ENCODE results near the gene MYADM. TPM values are rescaled to one million over a fixed set of nuclear protein-coding genes. Genes with fewer than 3 reads are reported as not detected.
A peak's percentile ranks its signal among the peaks of the same experiment; 100 is the strongest.

The MYADM gene
- total RNA-seq, 1 donor = 51.9 TPM

DNA sequence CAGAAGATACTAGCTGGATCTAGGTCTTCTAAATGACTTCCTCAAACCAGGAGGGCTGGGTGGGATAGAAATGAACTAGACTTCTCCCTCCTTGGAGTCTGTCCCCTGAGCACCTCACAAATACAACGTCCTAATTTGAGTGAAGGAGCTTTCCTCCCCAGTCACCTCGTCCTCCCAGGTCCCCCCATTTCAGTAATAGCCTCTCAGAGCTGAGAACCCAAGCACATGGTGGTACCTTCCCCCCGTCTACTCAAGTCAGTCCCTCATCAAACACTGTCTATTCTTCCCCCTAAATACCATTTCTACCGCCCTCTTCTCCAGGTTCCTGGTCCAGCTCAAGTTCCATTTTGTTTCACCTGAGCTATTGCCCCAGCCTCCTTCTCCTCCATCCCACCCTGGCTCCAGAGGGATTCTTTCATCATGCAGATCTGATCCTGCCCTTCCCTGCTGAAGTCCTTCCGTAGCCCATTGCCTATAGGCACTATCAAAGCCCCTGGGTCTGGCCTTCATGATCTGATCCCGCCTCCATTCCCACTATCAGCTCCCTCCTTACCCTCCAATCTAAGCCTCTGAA is 9.1 kb downstream of the MYADM start:
- H3K4me1 ChIP-seq (ENCODE audit: insufficient read depth, low read length) = peaks cover 90% of the 10 kb centered on the region
- H3K4me3 ChIP-seq (ENCODE audit: low read length) = no peak overlapping the region
- no peaks in the 10 kb centered on the region for H3K9me3 ChIP-seq (ENCODE audit: low read depth, low read length)
- peaks cover 22% of the 10 kb centered on the region for H3K27me3 ChIP-seq (ENCODE audit: insufficient read depth, low read length)

DNA sequence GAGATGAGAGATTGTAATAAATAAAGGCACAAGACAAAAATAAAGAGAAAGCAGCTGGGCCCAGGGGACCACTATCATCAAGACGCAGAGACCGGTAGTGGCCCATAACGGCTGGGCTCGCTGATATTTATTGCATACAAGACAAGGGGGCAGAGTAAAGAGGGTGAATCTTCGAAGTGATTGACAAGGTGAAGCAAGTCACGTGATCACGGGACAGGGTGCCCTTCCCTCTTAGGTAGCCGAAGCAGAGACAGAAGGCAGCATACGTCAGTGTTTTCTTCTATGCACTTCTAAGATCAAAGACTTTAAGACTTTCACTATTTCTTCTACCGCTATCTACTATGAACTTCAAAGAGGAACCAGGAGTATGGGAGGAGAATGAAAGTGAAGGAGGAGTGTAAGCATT is 9.7 kb downstream of the MYADM start:
- H3K27me3 ChIP-seq (ENCODE audit: insufficient read depth, low read length) = peaks cover 27% of the 10 kb centered on the region
- H3K4me3 ChIP-seq (ENCODE audit: low read length) = no peak overlapping the region
- peaks cover 90% of the 10 kb centered on the region for H3K4me1 ChIP-seq (ENCODE audit: insufficient read depth, low read length)
- no peaks in the 10 kb centered on the region for H3K9me3 ChIP-seq (ENCODE audit: low read depth, low read length)

DNA sequence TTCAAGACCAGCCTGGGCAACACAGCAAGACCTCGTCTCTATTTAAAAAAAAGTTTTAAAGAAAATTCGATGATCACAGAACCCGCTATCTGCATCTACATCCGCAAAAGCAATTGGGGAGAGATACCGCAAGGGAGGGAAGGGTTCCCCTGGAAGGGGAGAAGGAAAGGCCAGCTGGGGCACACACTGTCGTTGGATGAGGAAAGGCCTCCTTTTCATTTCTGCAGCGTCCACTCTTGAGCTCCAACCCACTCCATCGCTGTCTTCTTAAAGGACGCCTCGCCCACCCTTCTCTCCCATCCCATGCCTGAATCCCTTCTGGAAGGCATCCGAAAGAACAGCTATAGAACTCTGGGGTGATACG is 11.1 kb downstream of the MYADM start:
- Histone ChIP-seq H3K27me3 (ENCODE audit: insufficient read depth, low read length) (peaks cover 36% of the 10 kb centered on the region), H3K9me3 (ENCODE audit: low read depth, low read length) (no peaks in the 10 kb centered on the region), H3K4me1 (ENCODE audit: insufficient read depth, low read length) (peaks cover 81% of the 10 kb centered on the region), H3K4me3 (ENCODE audit: low read length) (peak overlapping the region; percentile 38)

DNA sequence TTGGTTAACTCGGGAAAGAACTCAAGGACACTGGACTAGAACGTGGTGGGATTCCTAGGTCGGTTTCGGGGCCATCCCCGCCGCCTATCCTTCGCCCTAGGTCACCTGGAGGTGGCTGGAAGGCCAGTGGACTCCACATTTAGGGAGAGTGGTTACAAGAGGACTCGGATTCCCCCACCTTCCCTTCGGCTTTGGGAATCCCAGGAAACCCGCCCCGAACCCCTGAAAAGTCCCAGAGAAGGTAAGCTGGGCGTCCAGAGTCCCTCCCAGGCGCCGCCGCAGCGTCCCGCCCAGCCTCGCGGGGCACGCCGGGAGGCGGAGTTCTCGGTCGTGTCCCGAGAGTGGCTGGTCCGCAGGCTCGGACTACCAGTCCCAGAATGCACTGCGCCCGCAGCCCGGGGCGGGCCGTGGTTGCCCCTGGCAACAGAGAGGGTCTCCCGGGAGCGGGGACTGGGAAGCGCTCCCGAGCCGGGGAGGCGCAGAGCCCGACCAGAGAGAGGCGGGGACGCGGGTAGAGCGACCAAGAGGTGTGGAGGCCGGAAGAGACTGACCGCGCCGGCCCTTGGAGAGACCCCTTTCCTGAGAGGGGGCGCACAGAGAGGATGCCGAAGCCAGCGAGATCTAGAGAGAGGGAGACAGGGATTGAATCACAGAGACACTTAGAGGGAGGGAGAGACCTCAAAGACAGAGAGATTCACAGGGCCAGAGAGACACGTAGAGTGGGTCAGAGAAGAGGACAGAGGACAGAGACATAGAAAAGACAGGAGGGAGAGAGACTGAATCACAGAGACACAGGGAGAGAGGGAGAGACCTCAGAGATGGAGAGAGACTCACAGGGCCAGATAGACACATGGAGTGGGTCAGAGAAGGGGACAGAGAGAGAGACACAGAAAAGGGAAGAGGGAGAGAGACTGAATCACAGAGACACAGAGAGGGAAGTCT is 11.7 kb downstream of the MYADM start:
- Histone ChIP-seq H3K9me3 (ENCODE audit: low read depth, low read length) (no peaks in the 10 kb centered on the region), H3K4me3 (ENCODE audit: low read length) (peak overlapping the region; percentile 38), H3K4me1 (ENCODE audit: insufficient read depth, low read length) (peaks cover 75% of the 10 kb centered on the region), H3K27me3 (ENCODE audit: insufficient read depth, low read length) (peaks cover 42% of the 10 kb centered on the region)

DNA sequence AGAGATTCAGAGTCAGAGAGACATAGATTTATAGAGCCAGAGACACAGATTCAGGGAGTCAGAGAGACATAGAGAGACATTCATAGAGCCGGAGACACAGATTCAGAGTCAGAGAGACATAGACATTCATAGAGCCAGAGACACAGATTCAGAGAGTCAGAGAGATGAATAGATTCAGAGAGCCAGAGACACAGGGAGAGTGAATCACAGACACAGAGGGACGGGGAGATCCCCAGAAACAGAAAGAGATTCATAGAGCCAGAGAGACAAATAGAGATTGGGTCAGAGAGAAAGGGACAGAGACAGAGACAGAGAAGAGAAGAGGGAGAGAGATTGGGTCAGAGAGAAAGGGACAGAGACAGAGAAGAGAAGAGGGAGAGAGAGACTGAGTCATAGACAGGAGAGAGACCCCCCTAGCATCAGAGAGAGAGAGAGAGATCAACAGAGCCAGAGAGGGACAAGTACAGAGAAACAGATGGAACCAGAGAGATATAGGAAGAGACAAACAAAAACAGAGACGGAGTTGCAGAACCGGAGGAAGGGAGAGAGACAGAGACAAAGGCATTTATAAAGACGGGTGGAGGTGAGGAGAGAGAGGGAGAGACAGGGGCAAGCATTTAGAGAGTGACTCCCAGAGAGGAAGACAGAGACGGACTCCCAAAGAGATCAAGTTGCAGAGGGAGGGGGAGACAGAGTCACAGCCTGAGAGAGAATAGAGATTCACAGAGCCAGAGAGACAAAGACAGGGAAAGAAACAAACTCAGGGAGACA is 13.2 kb downstream of the MYADM start:
- Histone ChIP-seq H3K4me1 (ENCODE audit: insufficient read depth, low read length) (peaks cover 60% of the 10 kb centered on the region), H3K9me3 (ENCODE audit: low read depth, low read length) (no peaks in the 10 kb centered on the region), H3K27me3 (ENCODE audit: insufficient read depth, low read length) (peaks cover 42% of the 10 kb centered on the region), H3K4me3 (ENCODE audit: low read length) (no peak overlapping the region)

DNA sequence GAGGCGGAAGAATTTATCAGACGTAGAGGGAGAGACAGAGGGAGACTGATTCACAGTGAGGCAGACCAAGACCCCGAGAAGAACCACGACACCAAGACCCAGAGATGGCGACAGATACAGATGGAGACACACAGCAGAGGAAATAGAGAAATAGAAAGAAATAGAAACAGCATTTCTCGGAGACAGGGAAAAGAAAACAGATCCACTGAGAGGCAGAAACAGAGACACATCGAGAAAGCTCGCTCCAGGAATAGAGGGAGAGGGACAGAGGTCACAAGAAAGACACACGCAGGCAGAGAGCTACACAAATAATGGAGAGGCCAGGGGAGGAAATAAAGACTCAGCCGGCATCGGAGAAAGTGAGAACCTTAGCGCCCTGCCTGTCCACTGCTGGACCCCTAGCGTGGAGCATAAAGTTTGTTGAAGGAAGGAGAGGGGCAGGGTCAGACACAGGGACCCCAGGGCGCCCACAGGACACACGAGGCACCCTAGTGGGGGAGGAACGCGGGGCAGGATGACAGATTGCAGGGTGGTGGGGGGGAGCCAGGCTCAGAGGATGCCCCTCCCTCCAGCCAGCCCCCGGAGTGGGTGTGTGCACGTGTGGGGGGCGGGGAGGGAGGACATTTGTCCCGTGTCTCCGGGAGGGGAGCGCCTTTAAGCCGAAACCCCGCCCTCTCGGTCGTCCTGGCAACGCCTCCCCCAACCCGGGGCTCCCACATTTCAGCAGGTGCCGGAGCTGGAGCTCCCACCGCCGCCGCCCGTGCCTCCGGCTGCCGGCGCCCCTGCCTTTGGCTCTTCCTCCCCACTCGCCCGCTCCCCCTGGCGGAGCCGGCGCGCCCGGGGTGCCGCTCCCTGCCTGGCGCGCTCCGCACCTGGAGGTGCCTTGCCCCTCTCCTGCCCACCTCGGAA is 14.1 kb downstream of the MYADM start, which contains the start of gene PRKCG:
PRKCG (plus strand) TSS at position 716 of the 909 bp plus-strand sequence. CDS start 298 bp downstream, outside the sequence.
- no peaks in the 10 kb centered on the region for H3K9me3 ChIP-seq (ENCODE audit: low read depth, low read length)
- peaks cover 52% of the 10 kb centered on the region for H3K4me1 ChIP-seq (ENCODE audit: insufficient read depth, low read length)
- peak within 1 kb of the TSS; percentile 3 for H3K4me3 ChIP-seq (ENCODE audit: low read length)
- H3K27me3 ChIP-seq (ENCODE audit: insufficient read depth, low read length) = peaks cover 45% of the 10 kb centered on the region

DNA sequence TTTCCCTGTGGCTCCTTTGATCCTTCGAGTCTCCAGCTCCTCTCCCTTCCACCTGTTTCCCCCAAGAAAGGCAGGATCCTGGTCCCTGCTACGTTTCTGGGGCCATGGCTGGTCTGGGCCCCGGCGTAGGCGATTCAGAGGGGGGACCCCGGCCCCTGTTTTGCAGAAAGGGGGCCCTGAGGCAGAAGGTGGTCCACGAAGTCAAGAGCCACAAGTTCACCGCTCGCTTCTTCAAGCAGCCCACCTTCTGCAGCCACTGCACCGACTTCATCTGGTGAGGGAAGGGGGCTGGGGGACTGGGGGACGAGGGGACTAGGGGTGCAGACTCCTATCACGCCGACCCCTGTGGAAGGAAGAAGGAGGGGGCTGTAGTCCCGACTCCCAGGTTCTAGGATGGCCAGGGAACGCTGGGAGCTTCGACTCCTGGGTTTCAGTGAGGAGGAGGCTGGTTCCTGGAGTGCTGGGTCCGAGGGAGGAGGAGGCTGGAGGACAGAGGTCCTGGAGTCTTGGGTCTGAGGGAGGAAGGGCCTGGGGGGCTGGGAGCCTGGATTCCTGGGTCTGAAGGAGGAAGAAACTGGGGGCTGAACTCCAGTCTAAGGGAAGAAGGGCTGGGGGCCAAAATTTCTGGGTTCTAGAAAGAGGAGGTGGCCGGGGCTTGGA is 14.8 kb downstream of the MYADM start:
- H3K27me3 ChIP-seq (ENCODE audit: insufficient read depth, low read length) = peaks cover 45% of the 10 kb centered on the region
- H3K4me3 ChIP-seq (ENCODE audit: low read length) = no peak overlapping the region
- peaks cover 44% of the 10 kb centered on the region for H3K4me1 ChIP-seq (ENCODE audit: insufficient read depth, low read length)
- H3K9me3 ChIP-seq (ENCODE audit: low read depth, low read length) = no peaks in the 10 kb centered on the region

DNA sequence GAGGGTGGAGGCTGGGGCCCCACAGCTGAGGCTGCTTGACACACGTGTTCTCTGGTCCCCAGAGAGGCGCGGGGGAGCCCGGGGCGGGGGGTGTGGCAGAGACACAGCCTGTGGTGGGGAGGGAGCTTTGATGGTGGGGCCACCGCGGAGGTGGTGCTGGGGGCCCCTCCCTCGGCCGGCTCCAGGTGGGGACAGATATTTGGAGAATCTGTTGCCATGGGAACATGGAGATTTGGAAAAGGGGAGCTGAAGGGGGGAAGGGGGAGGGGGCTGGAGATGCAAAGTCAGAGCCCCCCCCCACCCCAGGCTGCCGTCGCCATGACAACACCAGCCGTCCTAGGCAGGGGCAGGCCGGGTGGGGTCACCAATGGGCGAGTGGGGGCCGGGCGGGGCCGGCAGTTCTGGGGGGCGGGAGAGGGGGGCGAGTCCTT is 15.6 kb downstream of the MYADM start:
- Histone ChIP-seq H3K4me1 (ENCODE audit: insufficient read depth, low read length) (peaks cover 43% of the 10 kb centered on the region), H3K27me3 (ENCODE audit: insufficient read depth, low read length) (peaks cover 45% of the 10 kb centered on the region), H3K9me3 (ENCODE audit: low read depth, low read length) (no peaks in the 10 kb centered on the region), H3K4me3 (ENCODE audit: low read length) (no peak overlapping the region)

DNA sequence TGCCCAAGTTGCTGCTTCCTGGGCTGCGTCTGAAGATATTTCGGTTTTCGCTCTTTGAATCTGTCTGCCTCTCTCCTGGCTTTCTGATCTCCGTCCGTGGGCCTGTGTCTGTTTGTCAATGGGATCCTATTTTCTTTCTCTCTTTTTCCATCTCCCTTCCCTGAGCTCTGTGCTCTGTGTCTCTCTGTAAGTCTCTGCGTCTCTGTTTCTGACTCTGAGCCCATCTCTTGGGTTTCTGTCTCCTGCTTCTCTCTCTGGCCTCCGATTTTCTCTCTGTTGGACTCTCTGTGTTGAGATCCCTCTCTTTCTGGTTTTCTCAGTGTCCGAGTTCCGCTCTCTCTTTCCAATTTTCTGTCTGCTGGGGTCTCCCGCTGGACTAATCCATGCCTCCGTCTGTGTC is 16.1 kb downstream of the MYADM start:
- peaks cover 45% of the 10 kb centered on the region for H3K27me3 ChIP-seq (ENCODE audit: insufficient read depth, low read length)
- H3K4me1 ChIP-seq (ENCODE audit: insufficient read depth, low read length) = peaks cover 42% of the 10 kb centered on the region
- H3K9me3 ChIP-seq (ENCODE audit: low read depth, low read length) = no peaks in the 10 kb centered on the region
- H3K4me3 ChIP-seq (ENCODE audit: low read length) = no peak overlapping the region

DNA sequence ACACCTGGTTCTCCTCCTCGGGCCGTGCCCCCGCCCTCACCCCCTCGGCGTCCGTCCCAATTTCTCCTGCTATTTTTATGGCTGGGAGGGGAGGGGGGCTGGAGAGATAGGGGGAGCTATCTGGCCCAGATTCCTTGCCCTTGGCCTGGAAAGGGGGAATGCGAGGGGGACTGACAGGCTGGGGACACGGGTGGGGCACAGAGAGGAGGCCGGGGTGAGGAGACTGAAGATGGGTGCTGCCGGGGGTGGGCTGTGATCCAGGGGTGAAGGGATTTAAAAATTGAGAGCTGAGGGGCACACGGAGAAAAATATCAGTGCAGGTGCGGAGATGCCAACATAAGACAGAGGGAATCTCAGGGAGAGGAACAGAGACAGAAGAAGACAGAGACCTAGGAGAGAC is 16.6 kb downstream of the MYADM start:
- Histone ChIP-seq H3K9me3 (ENCODE audit: low read depth, low read length) (no peaks in the 10 kb centered on the region), H3K4me1 (ENCODE audit: insufficient read depth, low read length) (peaks cover 37% of the 10 kb centered on the region), H3K27me3 (ENCODE audit: insufficient read depth, low read length) (peaks cover 45% of the 10 kb centered on the region), H3K4me3 (ENCODE audit: low read length) (no peak overlapping the region)

DNA sequence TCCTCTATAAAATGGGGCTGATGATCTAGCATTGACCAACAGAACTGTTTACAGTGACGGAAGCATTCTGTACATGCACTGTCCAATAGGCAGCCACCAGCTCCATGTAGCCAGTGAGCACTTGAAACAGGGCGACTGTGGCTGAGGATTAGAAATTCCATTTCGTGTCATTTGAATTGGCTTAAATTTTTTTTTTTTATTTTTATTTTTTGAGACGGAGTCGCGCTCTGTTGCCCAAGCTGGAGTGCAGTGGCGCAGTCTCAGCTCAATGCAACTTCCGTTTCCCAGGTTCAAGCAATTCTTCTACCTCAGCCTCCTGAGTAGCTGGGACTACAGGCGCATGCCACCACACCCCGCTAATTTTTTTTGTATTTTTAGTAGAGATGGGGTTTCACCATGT is 17.4 kb downstream of the MYADM start:
- Histone ChIP-seq H3K27me3 (ENCODE audit: insufficient read depth, low read length) (peaks cover 40% of the 10 kb centered on the region), H3K4me3 (ENCODE audit: low read length) (no peak overlapping the region), H3K4me1 (ENCODE audit: insufficient read depth, low read length) (peaks cover 29% of the 10 kb centered on the region), H3K9me3 (ENCODE audit: low read depth, low read length) (no peaks in the 10 kb centered on the region)

DNA sequence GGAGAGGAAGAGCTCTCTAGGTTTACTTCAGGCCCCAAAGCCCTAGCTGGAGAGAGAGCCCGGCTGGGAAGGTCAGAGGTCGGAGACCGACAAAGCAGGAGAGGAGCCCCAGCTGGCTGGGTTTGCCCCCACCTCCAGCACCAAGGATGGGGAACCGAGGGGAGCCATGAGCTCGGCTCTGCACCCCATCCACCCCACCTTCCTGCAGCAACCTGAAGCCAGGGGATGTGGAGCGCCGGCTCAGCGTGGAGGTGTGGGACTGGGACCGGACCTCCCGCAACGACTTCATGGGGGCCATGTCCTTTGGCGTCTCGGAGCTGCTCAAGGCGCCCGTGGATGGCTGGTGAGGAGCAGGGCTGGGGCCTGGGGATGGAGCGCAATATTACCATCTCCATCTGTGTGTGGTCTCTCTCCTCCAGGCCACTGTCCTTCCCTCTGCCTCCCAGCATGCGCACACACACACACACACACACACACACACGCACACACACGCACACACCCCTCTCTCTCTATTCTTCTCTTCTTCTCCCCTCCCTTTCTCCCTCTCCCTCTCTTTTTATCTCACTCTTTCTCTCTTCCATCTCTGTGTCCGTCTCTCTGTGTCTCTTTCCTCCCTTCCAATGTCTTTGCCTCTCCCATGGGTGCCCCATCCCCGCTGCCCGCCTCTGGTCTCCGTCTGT is 24.8 kb downstream of the MYADM start:
- no peaks in the 10 kb centered on the region for H3K4me1 ChIP-seq (ENCODE audit: insufficient read depth, low read length)
- H3K27me3 ChIP-seq (ENCODE audit: insufficient read depth, low read length) = peaks cover 4% of the 10 kb centered on the region
- H3K9me3 ChIP-seq (ENCODE audit: low read depth, low read length) = no peaks in the 10 kb centered on the region
- H3K4me3 ChIP-seq (ENCODE audit: low read length) = no peak overlapping the region

DNA sequence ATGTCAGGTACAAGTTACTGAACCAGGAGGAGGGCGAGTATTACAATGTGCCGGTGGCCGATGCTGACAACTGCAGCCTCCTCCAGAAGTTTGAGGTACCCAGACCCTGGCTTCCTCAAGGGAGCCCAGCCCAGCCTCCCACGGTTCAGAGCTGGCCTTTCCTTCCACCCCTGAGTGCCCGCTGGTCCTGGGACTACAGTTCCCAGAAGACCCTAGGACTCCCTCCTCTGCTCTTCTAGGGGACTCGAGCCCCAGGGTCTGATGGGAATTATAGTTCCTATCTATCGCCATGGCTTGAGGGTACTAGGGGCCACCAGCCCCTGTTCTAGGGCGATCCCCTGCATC is 25.3 kb downstream of the MYADM start:
- Histone ChIP-seq H3K4me1 (ENCODE audit: insufficient read depth, low read length) (no peaks in the 10 kb centered on the region), H3K4me3 (ENCODE audit: low read length) (no peak overlapping the region), H3K9me3 (ENCODE audit: low read depth, low read length) (no peaks in the 10 kb centered on the region), H3K27me3 (ENCODE audit: insufficient read depth, low read length) (peaks cover 8% of the 10 kb centered on the region)

Data from mononuclear cell (primary cell).